Fibroblast of pulmonary artery (primary cell): ENCODE measurements around the gene SART3.
A peak's percentile ranks its signal among the peaks of the same experiment; 100 is the strongest.

ENCODE experiments used
- DNase-seq: peaks from one replicate; pipeline ENCODE4 v3.0.0-alpha.2; 2010; ENCODE audit warnings: low read depth
- H3K4me3 ChIP-seq: replicated peaks from 2 replicates; pipeline ENCODE4 v1.5.1; 2011; ENCODE audit warnings: low read depth, mild to moderate bottlenecking, control low read depth, low read length, moderate library complexity
- TF ChIP-seq, protein P1 (sequence below): IDR thresholded peaks from 2 replicates; pipeline ENCODE4 v1.5.1; 2011; ENCODE audit warnings: mild to moderate bottlenecking, control low read depth, low read length, inconsistent platforms; ENCODE audit errors: missing control alignments

Gene SART3

DNA sequence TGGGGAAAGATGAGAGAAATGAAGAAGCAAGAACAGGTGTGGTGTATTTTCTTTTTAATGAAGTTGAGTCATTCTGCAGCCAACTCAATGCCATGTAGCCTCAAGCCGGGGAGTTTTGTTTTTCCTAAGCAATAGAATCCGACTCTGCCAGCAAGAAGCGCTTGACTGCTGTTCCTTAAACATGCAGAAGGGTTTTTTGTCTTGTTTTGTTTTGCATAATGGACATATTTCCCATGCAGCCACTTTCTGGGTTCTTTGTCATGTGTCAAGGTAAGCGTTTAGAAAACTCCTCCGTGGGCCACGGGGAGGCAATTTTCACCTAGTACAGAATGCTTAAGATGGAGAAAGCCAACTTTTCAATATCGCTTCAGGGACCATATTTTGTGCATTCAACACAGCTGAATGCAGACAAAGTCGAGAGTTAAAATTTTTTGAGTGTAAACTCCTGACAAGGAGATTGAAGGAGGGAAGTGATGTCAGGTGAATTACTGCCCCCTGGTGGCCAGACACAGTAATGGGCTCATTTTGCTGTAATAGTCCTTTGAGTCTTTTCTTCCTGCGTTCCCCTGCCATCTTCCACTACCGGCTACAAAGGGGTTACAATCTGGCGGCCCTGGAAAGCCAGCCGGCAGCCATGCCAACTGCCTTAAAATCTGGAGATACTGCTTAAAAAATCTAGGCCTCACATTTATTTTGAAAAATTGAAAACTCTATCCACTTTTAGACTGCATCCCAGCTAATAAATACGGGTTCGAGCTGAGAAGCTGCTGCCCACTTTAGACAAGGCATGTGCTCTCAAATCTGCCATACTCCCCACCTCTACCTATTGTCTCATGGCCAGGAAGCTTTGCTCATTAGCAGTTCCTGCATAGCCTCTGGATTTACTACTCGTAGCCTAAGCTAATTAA, 49.1 kb downstream of the SART3 start:
- TF ChIP-seq, protein P1, sequence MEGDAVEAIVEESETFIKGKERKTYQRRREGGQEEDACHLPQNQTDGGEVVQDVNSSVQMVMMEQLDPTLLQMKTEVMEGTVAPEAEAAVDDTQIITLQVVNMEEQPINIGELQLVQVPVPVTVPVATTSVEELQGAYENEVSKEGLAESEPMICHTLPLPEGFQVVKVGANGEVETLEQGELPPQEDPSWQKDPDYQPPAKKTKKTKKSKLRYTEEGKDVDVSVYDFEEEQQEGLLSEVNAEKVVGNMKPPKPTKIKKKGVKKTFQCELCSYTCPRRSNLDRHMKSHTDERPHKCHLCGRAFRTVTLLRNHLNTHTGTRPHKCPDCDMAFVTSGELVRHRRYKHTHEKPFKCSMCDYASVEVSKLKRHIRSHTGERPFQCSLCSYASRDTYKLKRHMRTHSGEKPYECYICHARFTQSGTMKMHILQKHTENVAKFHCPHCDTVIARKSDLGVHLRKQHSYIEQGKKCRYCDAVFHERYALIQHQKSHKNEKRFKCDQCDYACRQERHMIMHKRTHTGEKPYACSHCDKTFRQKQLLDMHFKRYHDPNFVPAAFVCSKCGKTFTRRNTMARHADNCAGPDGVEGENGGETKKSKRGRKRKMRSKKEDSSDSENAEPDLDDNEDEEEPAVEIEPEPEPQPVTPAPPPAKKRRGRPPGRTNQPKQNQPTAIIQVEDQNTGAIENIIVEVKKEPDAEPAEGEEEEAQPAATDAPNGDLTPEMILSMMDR = peak; percentile 86
- DNase-seq = peak; percentile 79
- no peak overlapping the region for H3K4me3 ChIP-seq

DNA sequence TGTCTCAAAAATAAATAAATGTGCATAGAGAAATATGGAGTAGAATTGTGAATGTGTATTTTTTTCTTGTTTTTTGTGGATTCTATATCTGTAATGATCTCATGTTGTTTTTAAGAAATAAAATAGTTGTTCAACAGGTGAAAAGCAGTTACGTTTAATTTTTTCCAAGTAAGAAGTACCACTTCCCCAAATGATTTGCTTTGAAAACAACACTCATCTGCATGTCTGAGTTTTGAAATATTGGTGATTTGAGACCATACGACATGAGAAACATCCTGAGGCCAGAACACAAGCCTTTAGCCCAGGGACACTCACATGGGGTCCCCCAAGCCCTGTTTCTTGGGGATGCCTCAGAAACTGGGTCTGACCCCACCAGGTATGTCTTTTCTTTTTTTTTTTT, 50.1 kb downstream of the SART3 start:
- TF ChIP-seq, protein P1 = no peak
- DNase-seq = no peak
- no peak overlapping the region for H3K4me3 ChIP-seq

DNA sequence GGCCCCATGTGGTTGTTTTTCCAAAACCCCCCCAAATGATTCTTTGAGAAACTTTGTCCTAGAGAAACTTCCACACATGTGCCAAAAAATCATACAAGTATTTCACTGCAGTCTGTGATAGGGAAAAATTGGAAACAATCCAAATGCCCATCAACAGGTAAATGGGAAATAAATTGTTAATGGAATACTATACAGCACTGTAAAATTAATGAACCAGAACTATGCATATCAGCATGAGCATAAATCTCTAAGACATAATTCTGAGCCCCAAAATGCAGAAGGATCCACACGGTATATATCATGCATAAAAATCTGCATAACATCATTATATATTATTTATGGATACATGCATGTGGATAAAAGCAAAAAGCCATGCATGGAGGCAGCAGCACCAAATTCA, 51.2 kb downstream of the SART3 start:
- DNase-seq = no peak
- H3K4me3 ChIP-seq = no peak overlapping the region
- TF ChIP-seq, protein P1 = no peak

DNA sequence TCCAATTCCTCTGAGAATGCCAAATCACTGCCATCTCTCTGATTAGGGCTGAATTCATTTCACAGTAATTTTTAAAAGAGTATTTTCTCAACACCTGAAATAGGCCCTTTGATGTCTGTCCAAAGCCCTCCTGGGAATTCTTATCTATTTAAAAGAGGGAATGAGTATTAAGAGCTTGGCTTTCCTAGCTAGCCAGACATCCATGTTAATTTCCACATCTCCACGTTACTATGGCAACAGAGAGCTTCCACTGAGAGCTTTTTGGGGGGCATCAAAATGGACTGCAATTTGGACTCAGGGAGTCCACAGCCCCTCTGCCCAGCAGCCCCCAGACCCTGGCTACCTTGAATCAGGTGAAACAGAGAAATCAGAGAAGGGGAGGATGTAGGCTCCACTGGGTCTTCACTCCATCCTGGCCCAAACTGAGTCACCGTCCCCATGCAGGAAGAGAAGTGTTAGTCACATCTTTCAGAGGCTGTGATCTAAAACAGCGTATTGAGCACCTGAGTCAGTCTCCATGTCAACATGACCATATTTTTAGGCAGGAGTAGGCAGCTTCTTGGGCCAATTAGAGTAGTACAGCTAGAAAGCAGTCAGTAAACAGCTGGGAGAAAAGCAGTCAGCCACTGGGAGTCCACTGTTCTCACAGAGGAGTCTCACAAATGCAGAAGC, 52.9 kb downstream of the SART3 start:
- TF ChIP-seq, protein P1 = no peak
- H3K4me3 ChIP-seq = no peak overlapping the region
- DNase-seq = no peak

DNA sequence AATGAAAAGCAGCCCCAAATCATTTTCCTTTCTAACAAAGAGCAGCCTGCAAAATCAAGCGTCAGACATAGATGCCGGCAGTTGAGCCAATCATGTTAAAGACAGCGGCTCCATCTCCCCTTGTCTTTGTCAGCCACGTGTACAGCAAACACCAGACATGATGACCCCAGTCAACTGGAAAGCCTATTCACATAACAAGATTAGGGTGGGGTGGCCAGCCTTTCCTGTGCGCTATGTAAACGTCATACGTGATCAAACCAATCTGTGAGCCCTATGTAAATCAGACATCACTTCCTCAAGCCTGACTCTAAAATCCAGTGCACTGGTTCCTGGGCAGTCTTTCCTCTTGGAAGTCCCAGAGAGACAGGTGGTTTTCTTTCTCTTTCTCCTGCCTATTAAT, 55.8 kb downstream of the SART3 start:
- TF ChIP-seq, protein P1 = no peak
- no peak overlapping the region for H3K4me3 ChIP-seq
- no peak for DNase-seq

DNA sequence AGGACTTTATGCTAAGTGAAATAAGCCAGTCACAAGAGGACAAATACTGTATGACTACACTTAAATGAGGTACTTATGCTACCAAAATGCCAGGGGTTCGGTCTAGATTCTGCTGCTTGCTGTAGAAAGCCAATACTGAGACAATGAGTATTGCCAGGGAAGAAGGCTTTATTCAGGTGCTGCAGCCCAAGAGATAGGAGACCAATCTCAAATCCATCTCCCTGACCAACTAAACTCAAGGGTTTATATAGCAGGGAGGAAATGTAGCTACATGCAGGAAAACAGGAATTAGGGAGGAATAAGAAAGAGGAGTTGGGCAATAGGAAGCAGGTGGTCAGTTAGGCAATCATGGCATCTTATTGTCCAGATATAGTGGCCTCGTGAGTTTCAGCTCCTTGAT, 58.1 kb downstream of the SART3 start:
- DNase-seq = no peak
- H3K4me3 ChIP-seq = no peak overlapping the region
- TF ChIP-seq, protein P1 = no peak
